GM12875 (cell line): ENCODE measurements around the gene FBN1.

Experiments used
- H3K4me3 ChIP-seq: one replicate; pipeline ENCODE4 v1.5.1; 2011; ENCODE audit warnings: low read depth, low read length, control low read depth
- CTCF ChIP-seq: IDR thresholded peaks from 2 replicates; pipeline ENCODE4 v1.5.1; 2011; ENCODE audit warnings: low read depth, mild to moderate bottlenecking, control low read depth, inconsistent platforms, low read length, moderate library complexity, borderline replicate concordance; ENCODE audit not compliant: insufficient read depth

FBN1 gene

GRCh38 chr15:48614051-48614450 lies 31.5 kb downstream of the FBN1 start:
- no peak for TF ChIP-seq CTCF
- no peak overlapping the region for H3K4me3 ChIP-seq

- no peak for TF ChIP-seq CTCF
- H3K4me3 ChIP-seq: no peak overlapping the region
Observed at GRCh38 chr15:48609486-48609885, 36.0 kb downstream of the FBN1 start.

- no peak for TF ChIP-seq CTCF
- H3K4me3 ChIP-seq: no peak overlapping the region
Observed at GRCh38 chr15:48607846-48608245, 37.7 kb downstream of the FBN1 start.

GRCh38 chr15:48604567-48604966 lies 40.9 kb downstream of the FBN1 start:
- no peak overlapping the region for H3K4me3 ChIP-seq
- no peak for TF ChIP-seq CTCF

GRCh38 chr15:48603922-48604321 lies 41.6 kb downstream of the FBN1 start:
- H3K4me3 ChIP-seq: no peak overlapping the region
- TF ChIP-seq CTCF: no peak

- no peak overlapping the region for H3K4me3 ChIP-seq
- no peak for TF ChIP-seq CTCF
Observed at GRCh38 chr15:48603123-48603500, 42.4 kb downstream of the FBN1 start.

- H3K4me3 ChIP-seq: no peak overlapping the region
- TF ChIP-seq CTCF: no peak
Observed at GRCh38 chr15:48602358-48603122, 43.0 kb downstream of the FBN1 start.
